Neural progenitor cell (in vitro differentiated cells): Measurements from ENCODE around the gene RNF213.

ENCODE experiments used
- EZH2 ChIP-seq: fragments of 200-600 bp; sonication (generic); IDR thresholded peaks from 2 replicates; pipeline ENCODE4 v1.6.1; 2017; ENCODE audit warnings: antibody characterized with exemption, mild to moderate bottlenecking, moderate library complexity
- TF ChIP-seq, protein P1 (sequence below): fragments of 200-600 bp; sonication (generic); IDR thresholded peaks from 2 replicates; pipeline ENCODE4 v1.5.1; 2017; ENCODE audit warnings: antibody characterized with exemption, mild to moderate bottlenecking

DNA sequence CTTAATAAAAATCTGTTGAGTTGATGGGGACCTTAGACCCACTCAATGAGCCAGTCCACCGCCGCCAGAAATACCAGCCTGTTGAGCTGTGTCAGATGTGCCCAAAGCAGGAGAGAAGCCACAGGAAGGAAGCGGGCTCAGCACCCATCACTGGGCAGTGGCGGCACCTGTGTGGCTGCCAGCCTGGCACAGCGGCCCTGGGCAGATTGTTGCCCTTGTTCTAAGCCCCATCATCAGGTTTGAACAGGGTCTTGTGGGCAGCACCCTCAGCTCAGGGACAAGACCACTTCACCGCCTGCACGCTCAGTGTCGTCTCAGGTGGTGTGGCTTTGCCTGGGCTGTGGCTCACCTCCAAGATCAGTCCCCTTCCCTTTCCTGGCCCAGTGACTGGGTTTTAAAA, 163.6 kb downstream of the RNF213 start:
- TF ChIP-seq EZH2, result no peak
- TF ChIP-seq, protein P1, sequence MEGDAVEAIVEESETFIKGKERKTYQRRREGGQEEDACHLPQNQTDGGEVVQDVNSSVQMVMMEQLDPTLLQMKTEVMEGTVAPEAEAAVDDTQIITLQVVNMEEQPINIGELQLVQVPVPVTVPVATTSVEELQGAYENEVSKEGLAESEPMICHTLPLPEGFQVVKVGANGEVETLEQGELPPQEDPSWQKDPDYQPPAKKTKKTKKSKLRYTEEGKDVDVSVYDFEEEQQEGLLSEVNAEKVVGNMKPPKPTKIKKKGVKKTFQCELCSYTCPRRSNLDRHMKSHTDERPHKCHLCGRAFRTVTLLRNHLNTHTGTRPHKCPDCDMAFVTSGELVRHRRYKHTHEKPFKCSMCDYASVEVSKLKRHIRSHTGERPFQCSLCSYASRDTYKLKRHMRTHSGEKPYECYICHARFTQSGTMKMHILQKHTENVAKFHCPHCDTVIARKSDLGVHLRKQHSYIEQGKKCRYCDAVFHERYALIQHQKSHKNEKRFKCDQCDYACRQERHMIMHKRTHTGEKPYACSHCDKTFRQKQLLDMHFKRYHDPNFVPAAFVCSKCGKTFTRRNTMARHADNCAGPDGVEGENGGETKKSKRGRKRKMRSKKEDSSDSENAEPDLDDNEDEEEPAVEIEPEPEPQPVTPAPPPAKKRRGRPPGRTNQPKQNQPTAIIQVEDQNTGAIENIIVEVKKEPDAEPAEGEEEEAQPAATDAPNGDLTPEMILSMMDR, result no peak
